ENCODE results near the gene SYNE2.

SYNE2 gene

DNA sequence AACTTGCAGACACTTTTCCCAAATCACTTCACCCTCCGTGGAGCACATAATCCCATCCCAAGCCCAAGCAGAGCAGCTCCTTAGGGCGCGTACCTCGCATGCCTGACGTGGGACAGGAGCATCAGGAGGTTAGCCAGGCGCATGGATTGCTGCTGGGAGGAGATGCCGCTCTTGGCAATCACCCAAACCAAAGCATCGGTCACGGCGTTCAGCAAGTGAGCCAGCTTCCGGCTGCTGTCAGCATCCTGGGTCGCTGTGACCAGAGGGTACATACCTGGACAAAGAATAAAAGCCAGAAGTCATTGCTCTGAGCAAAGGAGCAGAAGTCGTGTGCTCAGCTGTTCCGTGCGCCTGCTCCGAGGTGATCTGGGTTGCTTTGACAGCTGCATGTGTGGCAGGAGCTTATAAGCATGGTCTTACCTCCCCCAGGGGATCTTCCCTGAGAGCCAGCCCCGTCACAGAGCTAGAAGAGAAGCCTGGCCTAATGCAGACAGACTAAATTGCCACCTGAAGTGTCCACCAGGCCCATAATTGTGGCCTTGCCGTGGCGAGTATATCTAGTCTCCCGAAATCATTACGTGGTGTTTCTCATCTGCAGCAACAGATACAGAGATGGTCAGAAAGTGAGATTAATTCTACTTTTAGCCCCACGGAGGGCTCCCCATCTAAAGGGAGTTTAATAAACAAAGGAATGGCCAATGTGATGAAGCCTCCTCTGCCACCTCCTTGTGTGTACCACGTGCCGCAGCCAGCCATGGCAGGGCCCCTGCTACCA, 382.3 kb downstream of the SYNE2 start:
- H3K36me3 Mint-ChIP-seq, result peaks cover 6% of the 10 kb centered on the region
- peaks cover 13% of the 10 kb centered on the region for H3K27me3 Mint-ChIP-seq
- CTCF ChIA-PET, result no interaction called here
- no peaks in the 10 kb centered on the region for H3K4me1 Mint-ChIP-seq
- DNase-seq, result no peak
- H3K4me3 Mint-ChIP-seq, result no peak overlapping the region
- H3K9me3 Mint-ChIP-seq, result no peaks in the 10 kb centered on the region
- peak overlapping the region; percentile 11 for H3K27ac Mint-ChIP-seq

DNA sequence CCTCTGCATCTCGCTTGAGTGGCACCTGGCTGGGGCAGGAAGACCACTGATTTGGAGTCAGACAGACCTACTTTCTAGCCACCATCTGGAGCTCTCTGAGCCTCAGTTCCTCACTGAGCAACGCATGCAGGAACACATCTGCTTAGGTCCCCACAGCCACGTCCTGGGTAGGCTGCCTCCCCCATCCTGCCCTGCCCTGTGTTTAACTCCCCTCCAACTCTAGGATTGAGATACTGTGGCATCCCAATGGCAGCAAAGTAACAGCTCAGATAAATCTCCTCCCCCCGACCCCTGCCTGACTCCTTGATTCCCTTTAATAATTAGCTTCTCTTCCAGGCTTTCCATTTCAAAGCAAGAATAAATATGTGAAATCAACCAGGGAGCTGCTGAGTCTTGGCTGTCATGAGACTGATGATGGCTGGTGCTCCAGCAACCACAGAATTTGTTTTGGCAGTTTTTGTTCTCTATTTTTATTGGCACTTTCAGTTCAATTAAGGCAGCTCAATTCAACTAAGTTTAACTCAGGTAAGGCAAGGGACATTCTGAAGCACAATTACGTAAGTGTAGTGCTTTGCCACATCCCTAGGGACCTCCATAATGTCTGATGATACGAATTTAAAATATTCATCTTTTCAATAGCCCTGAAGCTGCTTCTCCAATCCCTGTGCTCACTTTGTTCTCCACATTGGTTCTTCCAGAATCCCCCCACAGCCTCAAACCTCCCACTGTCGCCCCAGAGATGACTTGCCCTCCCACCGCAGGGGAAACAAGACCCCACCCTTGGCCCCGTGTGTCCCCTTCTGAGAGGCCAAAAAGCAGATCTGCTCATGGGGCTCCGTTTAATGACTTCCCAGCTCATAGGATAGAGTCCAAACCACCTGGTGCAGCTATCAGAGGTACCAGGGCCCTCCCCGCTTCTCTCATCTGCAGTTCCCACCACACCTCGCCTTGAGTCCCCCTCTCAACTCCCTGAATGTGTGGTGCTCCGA, 383.1 kb downstream of the SYNE2 start:
- Mint-ChIP-seq H3K27me3 (peaks cover 13% of the 10 kb centered on the region), H3K27ac (no peak overlapping the region), H3K36me3 (peaks cover 6% of the 10 kb centered on the region), H3K4me1 (no peaks in the 10 kb centered on the region), H3K4me3 (no peak overlapping the region), H3K9me3 (no peaks in the 10 kb centered on the region)
- no peak for DNase-seq
- CTCF ChIA-PET, result no interaction called here

DNA sequence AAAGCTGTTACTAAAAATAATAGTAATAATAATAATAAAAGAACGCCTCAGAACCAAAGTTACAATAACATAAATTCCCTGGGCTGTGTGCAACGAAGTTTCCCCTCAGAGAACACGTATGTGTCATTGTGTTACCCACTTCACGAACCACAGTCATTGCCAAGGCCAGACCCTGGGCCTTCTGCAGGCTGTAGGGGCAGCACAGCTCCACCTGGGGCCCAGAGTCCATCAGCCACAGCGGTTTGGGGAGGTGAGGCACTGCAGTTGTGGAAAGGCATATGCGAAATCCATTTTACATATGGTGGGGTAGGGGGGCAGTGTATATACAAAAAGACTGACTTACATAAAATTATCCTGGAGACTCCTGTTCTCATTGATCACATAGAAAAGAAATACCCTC, 385.2 kb downstream of the SYNE2 start:
- H3K4me3 Mint-ChIP-seq, result no peak overlapping the region
- CTCF ChIA-PET, result no interaction called here
- H3K4me1 Mint-ChIP-seq, result no peaks in the 10 kb centered on the region
- no peak for DNase-seq
- H3K27me3 Mint-ChIP-seq, result peaks cover 13% of the 10 kb centered on the region
- no peak overlapping the region for H3K27ac Mint-ChIP-seq
- H3K36me3 Mint-ChIP-seq, result no peaks in the 10 kb centered on the region
- H3K9me3 Mint-ChIP-seq, result no peaks in the 10 kb centered on the region

DNA sequence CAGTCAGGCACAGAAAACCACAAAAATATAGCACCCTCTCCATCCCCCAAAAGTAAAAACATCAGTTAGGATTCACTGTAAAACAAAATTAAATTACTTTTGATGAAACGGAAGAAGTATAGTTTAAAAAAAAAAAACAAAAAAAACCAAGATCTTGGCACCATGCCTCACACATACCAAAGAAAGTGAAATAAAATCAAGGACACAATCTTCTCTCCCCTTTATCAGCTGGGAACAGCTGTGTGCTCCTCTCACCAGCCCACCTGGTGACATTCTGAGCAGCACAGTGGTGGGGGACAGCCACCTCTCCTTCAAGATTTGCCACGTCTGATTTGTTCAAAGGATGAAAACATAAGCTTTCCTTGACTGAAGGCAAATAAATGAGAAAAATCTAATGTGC, 385.8 kb downstream of the SYNE2 start:
- Mint-ChIP-seq H3K27me3 (peaks cover 15% of the 10 kb centered on the region), H3K9me3 (no peaks in the 10 kb centered on the region), H3K4me3 (no peak overlapping the region), H3K36me3 (no peaks in the 10 kb centered on the region), H3K4me1 (no peaks in the 10 kb centered on the region), H3K27ac (no peak overlapping the region)
- CTCF ChIA-PET, result no interaction called here
- DNase-seq, result no peak

DNA sequence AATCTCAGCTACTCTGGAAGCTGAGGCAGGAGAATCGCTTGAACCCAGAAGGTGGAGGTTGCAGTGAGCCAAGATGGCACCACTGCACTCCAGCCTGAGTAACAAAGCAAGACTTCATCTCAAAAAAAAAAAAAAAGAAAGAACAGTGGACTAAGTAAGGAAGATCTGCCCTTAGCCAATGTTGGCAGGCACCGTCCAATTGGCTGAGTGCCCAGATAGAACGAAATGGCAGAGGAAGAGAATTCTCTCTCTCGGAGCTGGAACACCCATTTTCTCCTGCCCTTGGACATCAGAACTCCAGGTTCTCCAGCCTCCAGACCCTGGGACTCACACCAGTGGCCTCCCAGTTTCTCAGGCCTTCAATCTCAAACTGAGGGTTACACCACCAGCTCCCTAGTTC, 391.5 kb downstream of the SYNE2 start:
- CTCF ChIA-PET, result interaction anchor here (1.0 kb wide), 1 partner anchor 59 kb away, joined by 3 read pairs; no protein-coding TSS in a partner anchor
- no peaks in the 10 kb centered on the region for H3K36me3 Mint-ChIP-seq
- H3K27me3 Mint-ChIP-seq, result peaks cover 15% of the 10 kb centered on the region
- no peaks in the 10 kb centered on the region for H3K9me3 Mint-ChIP-seq
- no peak for DNase-seq
- H3K4me3 Mint-ChIP-seq, result no peak overlapping the region
- no peak overlapping the region for H3K27ac Mint-ChIP-seq
- H3K4me1 Mint-ChIP-seq, result no peaks in the 10 kb centered on the region

DNA sequence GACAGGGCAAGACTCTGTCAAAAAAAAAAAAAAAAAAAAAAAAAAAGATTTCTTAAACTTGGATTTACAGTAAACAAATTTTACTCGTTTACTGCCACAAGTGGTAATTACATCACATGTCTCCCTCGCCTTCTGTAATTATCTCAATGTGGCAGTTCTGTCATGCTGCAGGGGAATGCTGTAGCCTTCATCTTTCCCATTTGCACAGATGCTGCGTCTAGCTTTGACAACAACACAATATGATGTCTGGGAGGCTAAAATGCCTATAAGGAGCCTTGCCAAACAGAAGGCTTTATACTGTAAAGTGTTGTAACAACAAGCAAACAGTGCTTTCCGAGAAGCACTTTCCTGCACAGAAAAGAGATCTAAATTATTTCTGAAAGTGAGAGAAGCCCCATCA, 392.7 kb downstream of the SYNE2 start:
- Mint-ChIP-seq H3K27me3 (peaks cover 17% of the 10 kb centered on the region), H3K36me3 (no peaks in the 10 kb centered on the region), H3K9me3 (no peaks in the 10 kb centered on the region), H3K4me1 (no peaks in the 10 kb centered on the region), H3K27ac (no peak overlapping the region), H3K4me3 (no peak overlapping the region)
- no peak for DNase-seq
- CTCF ChIA-PET, result no interaction called here

DNA sequence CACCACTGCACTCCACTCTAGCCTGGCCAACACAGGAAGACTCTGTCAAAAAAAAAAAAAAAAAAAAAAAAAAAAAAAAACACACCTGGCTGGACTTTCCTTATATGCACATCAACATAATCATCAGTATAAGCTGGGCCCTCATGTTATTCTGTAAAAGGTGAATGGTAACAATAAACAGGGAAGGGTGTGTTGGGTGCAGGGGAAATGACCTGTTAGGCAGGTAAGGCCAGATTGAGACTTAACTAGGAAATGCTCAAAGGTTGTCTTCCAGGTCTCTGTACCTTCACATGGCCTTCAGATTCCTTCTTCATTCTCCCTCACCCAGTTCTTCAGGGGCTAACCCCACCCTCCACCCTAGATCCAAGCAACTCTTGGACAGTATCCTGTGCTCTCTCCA, 393.9 kb downstream of the SYNE2 start:
- Mint-ChIP-seq H3K4me1 (no peaks in the 10 kb centered on the region), H3K9me3 (no peaks in the 10 kb centered on the region), H3K36me3 (no peaks in the 10 kb centered on the region), H3K27ac (no peak overlapping the region), H3K27me3 (peaks cover 20% of the 10 kb centered on the region), H3K4me3 (no peak overlapping the region)
- CTCF ChIA-PET, result interaction anchor here (0.6 kb wide), 1 partner anchor 73 kb away, joined by 3 read pairs; no protein-coding TSS in a partner anchor
- no peak for DNase-seq

DNA sequence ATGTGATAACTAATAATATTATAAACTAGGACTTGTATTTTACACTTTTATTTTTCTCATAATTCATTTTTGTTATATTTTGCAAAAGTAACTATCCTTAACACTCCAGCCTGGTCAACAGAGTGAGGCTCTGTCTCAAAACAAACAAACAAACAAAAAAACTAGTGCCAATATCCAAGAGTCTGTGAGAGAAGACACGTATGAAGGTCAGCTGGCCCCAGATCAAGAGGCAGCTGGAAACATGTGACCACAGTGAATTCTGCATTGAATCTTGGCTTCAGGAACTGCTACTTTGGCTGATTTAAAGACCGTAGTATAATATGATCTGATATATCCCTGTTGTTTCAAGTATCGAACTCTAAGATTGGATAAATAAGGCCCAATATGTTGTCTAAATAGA, 394.4 kb downstream of the SYNE2 start:
- Mint-ChIP-seq H3K9me3 (no peaks in the 10 kb centered on the region), H3K4me1 (no peaks in the 10 kb centered on the region), H3K27ac (no peak overlapping the region), H3K36me3 (no peaks in the 10 kb centered on the region), H3K27me3 (peaks cover 20% of the 10 kb centered on the region), H3K4me3 (no peak overlapping the region)
- CTCF ChIA-PET, result no interaction called here
- DNase-seq, result no peak

DNA sequence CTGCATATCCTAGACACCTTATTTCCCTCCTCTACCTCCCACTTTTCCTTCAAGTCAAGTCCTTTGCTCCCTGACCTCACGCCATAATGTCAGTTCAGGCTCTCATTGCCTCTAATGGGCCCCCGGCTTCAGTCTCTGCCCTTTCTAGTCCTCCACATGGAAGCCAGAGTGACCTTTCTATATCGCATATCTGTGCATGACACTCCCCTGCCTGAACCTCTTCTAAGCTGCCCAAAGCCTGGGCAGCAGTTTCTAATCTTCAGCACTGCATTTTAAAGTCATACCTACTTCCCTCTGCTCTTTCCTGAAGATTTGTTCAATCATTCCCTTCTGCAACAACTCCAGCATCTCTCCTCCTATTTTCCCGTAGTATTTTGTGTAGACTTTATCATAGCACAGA, 395.9 kb downstream of the SYNE2 start:
- CTCF ChIA-PET, result no interaction called here
- Mint-ChIP-seq H3K4me3 (no peak overlapping the region), H3K27ac (no peak overlapping the region), H3K36me3 (no peaks in the 10 kb centered on the region), H3K9me3 (no peaks in the 10 kb centered on the region), H3K27me3 (peaks cover 18% of the 10 kb centered on the region), H3K4me1 (no peaks in the 10 kb centered on the region)
- no peak for DNase-seq

DNA sequence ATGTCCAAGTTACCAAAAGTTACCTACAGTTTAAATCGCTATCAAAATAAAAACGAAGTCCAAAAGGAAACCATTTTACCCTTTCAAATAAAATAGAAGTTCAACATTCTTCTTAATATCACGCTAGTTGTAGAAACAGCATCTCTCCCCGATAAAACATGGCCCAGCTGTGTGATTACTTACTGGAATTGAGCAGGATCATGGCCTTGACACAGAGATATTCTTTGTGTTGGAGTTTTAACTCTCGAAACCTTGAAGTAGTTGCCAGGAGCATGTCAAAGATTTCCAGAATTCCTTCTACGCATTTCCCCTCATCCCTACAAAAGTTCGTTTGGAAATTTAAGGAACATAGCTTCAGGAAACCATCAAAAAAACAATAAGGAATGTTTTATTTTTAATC, 396.6 kb downstream of the SYNE2 start:
- no peaks in the 10 kb centered on the region for H3K4me1 Mint-ChIP-seq
- DNase-seq, result no peak
- no peak overlapping the region for H3K4me3 Mint-ChIP-seq
- H3K27ac Mint-ChIP-seq, result no peak overlapping the region
- no peaks in the 10 kb centered on the region for H3K9me3 Mint-ChIP-seq
- no peaks in the 10 kb centered on the region for H3K36me3 Mint-ChIP-seq
- H3K27me3 Mint-ChIP-seq, result peaks cover 16% of the 10 kb centered on the region
- CTCF ChIA-PET, result no interaction called here

DNA sequence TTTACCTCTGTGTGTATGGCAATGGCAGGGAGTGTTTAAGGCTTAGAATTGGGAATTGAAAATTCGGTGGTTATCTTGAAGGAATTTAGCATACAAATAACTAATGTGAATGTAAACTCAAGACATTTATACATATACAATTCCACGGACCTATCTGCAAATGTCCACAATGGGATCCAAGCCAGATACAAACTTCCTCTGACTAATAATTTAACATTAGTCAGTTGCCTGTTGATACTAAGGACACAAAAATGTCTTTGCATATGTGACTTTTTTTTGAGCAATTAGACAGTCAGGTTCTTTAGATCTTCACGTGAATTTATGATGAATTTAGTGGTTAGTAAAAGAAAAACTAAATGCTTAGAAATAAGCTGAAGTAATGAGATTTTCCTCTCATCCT, 400.9 kb downstream of the SYNE2 start:
- no peak for DNase-seq
- Mint-ChIP-seq H3K9me3 (no peaks in the 10 kb centered on the region), H3K4me3 (no peak overlapping the region), H3K36me3 (no peaks in the 10 kb centered on the region), H3K27me3 (peaks cover 12% of the 10 kb centered on the region), H3K4me1 (no peaks in the 10 kb centered on the region), H3K27ac (no peak overlapping the region)
- CTCF ChIA-PET, result no interaction called here

DNA sequence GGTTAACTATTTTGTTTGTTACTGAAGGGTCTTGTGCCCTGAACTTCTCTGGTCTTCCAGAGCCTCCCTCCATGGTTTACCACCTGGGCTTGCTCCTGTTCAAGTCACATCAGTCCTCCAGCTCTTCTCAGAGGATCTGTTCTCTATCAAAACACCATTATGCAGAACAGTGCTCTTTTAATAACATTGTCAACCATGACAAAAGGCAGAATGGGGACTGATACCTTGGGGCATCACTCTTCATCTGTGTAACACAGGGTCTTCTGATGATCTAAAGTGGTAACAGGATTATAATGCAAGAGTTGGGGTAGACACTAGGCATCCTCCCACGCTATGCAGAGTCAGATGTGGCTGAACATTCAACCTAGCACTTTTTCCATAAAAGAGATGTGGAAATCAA, 403.0 kb downstream of the SYNE2 start:
- Mint-ChIP-seq H3K9me3 (no peaks in the 10 kb centered on the region), H3K4me3 (no peak overlapping the region), H3K4me1 (no peaks in the 10 kb centered on the region), H3K27ac (no peak overlapping the region), H3K27me3 (peaks cover 5% of the 10 kb centered on the region), H3K36me3 (no peaks in the 10 kb centered on the region)
- CTCF ChIA-PET, result no interaction called here
- DNase-seq, result no peak

DNA sequence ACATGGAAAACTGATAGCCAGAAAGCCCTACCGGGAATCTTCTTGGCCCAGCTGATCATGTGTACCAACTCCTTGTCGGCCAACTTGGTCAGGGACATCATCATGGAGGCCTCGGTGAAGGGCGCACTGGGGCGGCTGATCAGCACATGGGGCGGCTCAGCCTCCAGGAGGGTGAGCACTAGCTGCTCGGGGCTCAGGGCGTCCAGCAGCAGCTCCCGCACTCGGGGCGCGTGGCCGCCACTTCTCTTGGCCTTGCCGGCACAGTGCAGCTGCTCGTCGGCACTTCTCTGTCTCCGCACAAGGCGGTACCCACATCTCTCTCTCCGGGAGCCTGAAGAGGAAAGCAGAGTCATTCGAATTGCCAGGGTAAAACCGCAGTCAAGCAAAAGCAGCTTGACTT, 407.6 kb downstream of the SYNE2 start:
- CTCF ChIA-PET, result no interaction called here
- Mint-ChIP-seq H3K4me3 (no peak overlapping the region), H3K36me3 (no peaks in the 10 kb centered on the region), H3K4me1 (no peaks in the 10 kb centered on the region), H3K27me3 (peaks cover 4% of the 10 kb centered on the region), H3K9me3 (no peaks in the 10 kb centered on the region), H3K27ac (no peak overlapping the region)
- no peak for DNase-seq

DNA sequence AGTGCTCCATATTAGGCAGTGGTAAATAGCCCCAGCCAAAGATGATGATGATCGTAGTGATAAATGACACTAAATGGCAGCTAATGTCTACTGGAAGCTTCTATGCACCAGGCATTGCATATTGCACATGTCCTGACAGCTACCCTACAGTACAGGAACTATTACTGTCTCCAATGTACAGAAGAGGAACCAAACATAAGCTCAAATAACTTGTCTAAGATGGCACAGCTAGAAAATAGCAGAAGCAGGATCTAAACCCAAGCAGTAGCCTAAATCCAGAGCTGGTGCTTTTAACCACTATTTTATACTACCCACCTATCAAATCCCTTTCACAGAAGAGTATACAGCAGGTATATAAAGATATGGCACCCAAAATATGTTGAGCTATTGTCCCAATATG, 412.4 kb downstream of the SYNE2 start:
- H3K27ac Mint-ChIP-seq, result no peak overlapping the region
- peaks cover 2% of the 10 kb centered on the region for H3K36me3 Mint-ChIP-seq
- CTCF ChIA-PET, result interaction anchor here (1.5 kb wide), 1 partner anchor 29 kb away, joined by 6 read pairs; the partner anchor contains the start of gene ESR2

DNA sequence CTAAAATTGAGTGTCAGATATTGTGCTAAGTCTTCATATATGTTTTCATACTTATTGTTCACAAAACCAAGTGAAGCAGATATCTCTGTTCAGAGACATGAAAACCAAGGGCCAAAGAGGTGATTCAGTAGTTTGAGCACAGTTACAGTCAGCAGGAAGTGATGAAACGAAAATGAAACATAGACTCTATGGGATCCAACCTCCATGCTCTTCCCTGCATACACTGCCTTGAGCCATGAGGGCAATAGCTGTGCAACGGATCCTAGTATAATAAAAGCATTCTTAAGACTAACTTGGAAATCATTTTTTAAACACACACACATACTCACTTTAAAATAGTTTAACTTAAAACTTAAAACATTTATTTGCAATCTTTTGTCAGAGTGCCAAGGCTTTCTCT, 413.4 kb downstream of the SYNE2 start:
- no peak for DNase-seq
- Mint-ChIP-seq H3K27me3 (peaks cover 3% of the 10 kb centered on the region), H3K4me1 (peaks cover 26% of the 10 kb centered on the region), H3K4me3 (no peak overlapping the region), H3K9me3 (peaks cover 1% of the 10 kb centered on the region), H3K36me3 (peaks cover 2% of the 10 kb centered on the region), H3K27ac (peak overlapping the region; percentile 78)
- CTCF ChIA-PET, result interaction anchor here (1.6 kb wide), 1 partner anchor 29 kb away, joined by 8 read pairs; the partner anchor contains the start of gene ESR2

More for the DNA sequence above, 412.4 kb downstream of the SYNE2 start:
- H3K4me1 Mint-ChIP-seq, result peaks cover 26% of the 10 kb centered on the region
- no peaks in the 10 kb centered on the region for H3K27me3 Mint-ChIP-seq
- H3K9me3 Mint-ChIP-seq, result peaks cover 1% of the 10 kb centered on the region
- no peak overlapping the region for H3K4me3 Mint-ChIP-seq
- no peak for DNase-seq

Data from activated naive CD4-positive, alpha-beta T cell treated with anti-CD3 and anti-CD28 coated beads, Interleukin-2, amount 10 ng/mL, durations not matched to agents 7 days and 5 days (primary cell).